ENCODE measurements around the gene PGM5.

Gene PGM5

GRCh38 chr9:68419901-68420300, 63.5 kb downstream of the PGM5 start:
- H3K36me3 ChIP-seq (ENCODE audit: control insufficient read depth, low read depth, low read length): no peaks in the 10 kb centered on the region
- H3K27me3 ChIP-seq (ENCODE audit: control insufficient read depth, insufficient read depth, low read length): no peaks in the 10 kb centered on the region
- H3K4me3 ChIP-seq (ENCODE audit: low read length): no peak overlapping the region
- H3K4me1 ChIP-seq (ENCODE audit: control insufficient read depth, low read depth, low read length): no peaks in the 10 kb centered on the region
- no peak overlapping the region for H3K27ac ChIP-seq (ENCODE audit: low read length)
- no peaks in the 10 kb centered on the region for H3K9me3 ChIP-seq (ENCODE audit: control insufficient read depth, low read depth, low read length)
- H3K9ac ChIP-seq (ENCODE audit: low read length): no peak overlapping the region

- Histone ChIP-seq H3K4me1 (ENCODE audit: control insufficient read depth, low read depth, low read length) (no peaks in the 10 kb centered on the region), H3K4me3 (ENCODE audit: low read length) (no peak overlapping the region), H3K27ac (ENCODE audit: low read length) (no peak overlapping the region), H3K9ac (ENCODE audit: low read length) (no peak overlapping the region), H3K27me3 (ENCODE audit: control insufficient read depth, insufficient read depth, low read length) (no peaks in the 10 kb centered on the region), H3K9me3 (ENCODE audit: control insufficient read depth, low read depth, low read length) (no peaks in the 10 kb centered on the region), H3K36me3 (ENCODE audit: control insufficient read depth, low read depth, low read length) (no peaks in the 10 kb centered on the region)
These were observed 70.3 kb downstream of the PGM5 start for GRCh38 chr9:68426755-68427154.

- Histone ChIP-seq H3K9me3 (ENCODE audit: control insufficient read depth, low read depth, low read length) (no peaks in the 10 kb centered on the region), H3K36me3 (ENCODE audit: control insufficient read depth, low read depth, low read length) (no peaks in the 10 kb centered on the region), H3K4me1 (ENCODE audit: control insufficient read depth, low read depth, low read length) (no peaks in the 10 kb centered on the region), H3K27me3 (ENCODE audit: control insufficient read depth, insufficient read depth, low read length) (no peaks in the 10 kb centered on the region), H3K27ac (ENCODE audit: low read length) (no peak overlapping the region), H3K9ac (ENCODE audit: low read length) (no peak overlapping the region), H3K4me3 (ENCODE audit: low read length) (no peak overlapping the region)
These were observed 71.0 kb downstream of the PGM5 start for GRCh38 chr9:68427216-68427977.

- Histone ChIP-seq H3K36me3 (ENCODE audit: control insufficient read depth, low read depth, low read length) (no peaks in the 10 kb centered on the region), H3K27ac (ENCODE audit: low read length) (no peak overlapping the region), H3K27me3 (ENCODE audit: control insufficient read depth, insufficient read depth, low read length) (no peaks in the 10 kb centered on the region), H3K4me1 (ENCODE audit: control insufficient read depth, low read depth, low read length) (no peaks in the 10 kb centered on the region), H3K4me3 (ENCODE audit: low read length) (no peak overlapping the region), H3K9ac (ENCODE audit: low read length) (no peak overlapping the region), H3K9me3 (ENCODE audit: control insufficient read depth, low read depth, low read length) (no peaks in the 10 kb centered on the region)
These were observed 72.1 kb downstream of the PGM5 start for GRCh38 chr9:68428481-68428880.

GRCh38 chr9:68429631-68430030, 73.2 kb downstream of the PGM5 start:
- no peak overlapping the region for H3K9ac ChIP-seq (ENCODE audit: low read length)
- no peak overlapping the region for H3K4me3 ChIP-seq (ENCODE audit: low read length)
- no peaks in the 10 kb centered on the region for H3K9me3 ChIP-seq (ENCODE audit: control insufficient read depth, low read depth, low read length)
- no peaks in the 10 kb centered on the region for H3K27me3 ChIP-seq (ENCODE audit: control insufficient read depth, insufficient read depth, low read length)
- H3K27ac ChIP-seq (ENCODE audit: low read length): no peak overlapping the region
- no peaks in the 10 kb centered on the region for H3K4me1 ChIP-seq (ENCODE audit: control insufficient read depth, low read depth, low read length)
- H3K36me3 ChIP-seq (ENCODE audit: control insufficient read depth, low read depth, low read length): no peaks in the 10 kb centered on the region

- H3K27ac ChIP-seq (ENCODE audit: low read length): no peak overlapping the region
- H3K9me3 ChIP-seq (ENCODE audit: control insufficient read depth, low read depth, low read length): no peaks in the 10 kb centered on the region
- H3K4me3 ChIP-seq (ENCODE audit: low read length): no peak overlapping the region
- H3K4me1 ChIP-seq (ENCODE audit: control insufficient read depth, low read depth, low read length): no peaks in the 10 kb centered on the region
- H3K9ac ChIP-seq (ENCODE audit: low read length): no peak overlapping the region
- no peaks in the 10 kb centered on the region for H3K27me3 ChIP-seq (ENCODE audit: control insufficient read depth, insufficient read depth, low read length)
- H3K36me3 ChIP-seq (ENCODE audit: control insufficient read depth, low read depth, low read length): no peaks in the 10 kb centered on the region
These were observed 74.9 kb downstream of the PGM5 start for GRCh38 chr9:68431307-68431706.

GRCh38 chr9:68433531-68434110, 77.2 kb downstream of the PGM5 start:
- no peaks in the 10 kb centered on the region for H3K27me3 ChIP-seq (ENCODE audit: control insufficient read depth, insufficient read depth, low read length)
- no peaks in the 10 kb centered on the region for H3K36me3 ChIP-seq (ENCODE audit: control insufficient read depth, low read depth, low read length)
- no peak overlapping the region for H3K9ac ChIP-seq (ENCODE audit: low read length)
- H3K4me3 ChIP-seq (ENCODE audit: low read length): no peak overlapping the region
- no peaks in the 10 kb centered on the region for H3K4me1 ChIP-seq (ENCODE audit: control insufficient read depth, low read depth, low read length)
- H3K27ac ChIP-seq (ENCODE audit: low read length): no peak overlapping the region
- H3K9me3 ChIP-seq (ENCODE audit: control insufficient read depth, low read depth, low read length): no peaks in the 10 kb centered on the region

GRCh38 chr9:68437785-68438184, 81.4 kb downstream of the PGM5 start:
- Histone ChIP-seq H3K9me3 (ENCODE audit: control insufficient read depth, low read depth, low read length) (peaks cover 2% of the 10 kb centered on the region), H3K9ac (ENCODE audit: low read length) (no peak overlapping the region), H3K36me3 (ENCODE audit: control insufficient read depth, low read depth, low read length) (no peaks in the 10 kb centered on the region), H3K4me1 (ENCODE audit: control insufficient read depth, low read depth, low read length) (no peaks in the 10 kb centered on the region), H3K27ac (ENCODE audit: low read length) (no peak overlapping the region), H3K27me3 (ENCODE audit: control insufficient read depth, insufficient read depth, low read length) (no peaks in the 10 kb centered on the region), H3K4me3 (ENCODE audit: low read length) (no peak overlapping the region)

- Histone ChIP-seq H3K27ac (ENCODE audit: low read length) (no peak overlapping the region), H3K9me3 (ENCODE audit: control insufficient read depth, low read depth, low read length) (peaks cover 2% of the 10 kb centered on the region), H3K27me3 (ENCODE audit: control insufficient read depth, insufficient read depth, low read length) (no peaks in the 10 kb centered on the region), H3K9ac (ENCODE audit: low read length) (no peak overlapping the region), H3K4me3 (ENCODE audit: low read length) (no peak overlapping the region), H3K4me1 (ENCODE audit: control insufficient read depth, low read depth, low read length) (no peaks in the 10 kb centered on the region), H3K36me3 (ENCODE audit: control insufficient read depth, low read depth, low read length) (no peaks in the 10 kb centered on the region)
These were observed 87.2 kb downstream of the PGM5 start for GRCh38 chr9:68443624-68444023.

GRCh38 chr9:68446836-68447235, 90.4 kb downstream of the PGM5 start:
- Histone ChIP-seq H3K4me3 (ENCODE audit: low read length) (no peak overlapping the region), H3K36me3 (ENCODE audit: control insufficient read depth, low read depth, low read length) (no peaks in the 10 kb centered on the region), H3K27me3 (ENCODE audit: control insufficient read depth, insufficient read depth, low read length) (no peaks in the 10 kb centered on the region), H3K9me3 (ENCODE audit: control insufficient read depth, low read depth, low read length) (no peaks in the 10 kb centered on the region), H3K27ac (ENCODE audit: low read length) (no peak overlapping the region), H3K9ac (ENCODE audit: low read length) (no peak overlapping the region), H3K4me1 (ENCODE audit: control insufficient read depth, low read depth, low read length) (no peaks in the 10 kb centered on the region)

GRCh38 chr9:68447611-68448010, 91.2 kb downstream of the PGM5 start:
- Histone ChIP-seq H3K9ac (ENCODE audit: low read length) (no peak overlapping the region), H3K36me3 (ENCODE audit: control insufficient read depth, low read depth, low read length) (no peaks in the 10 kb centered on the region), H3K4me3 (ENCODE audit: low read length) (no peak overlapping the region), H3K9me3 (ENCODE audit: control insufficient read depth, low read depth, low read length) (no peaks in the 10 kb centered on the region), H3K4me1 (ENCODE audit: control insufficient read depth, low read depth, low read length) (no peaks in the 10 kb centered on the region), H3K27me3 (ENCODE audit: control insufficient read depth, insufficient read depth, low read length) (no peaks in the 10 kb centered on the region), H3K27ac (ENCODE audit: low read length) (no peak overlapping the region)

Data from iPS-18a (cell line).